ENCODE data around the gene KRT27.

GRCh38 chr17:40816569-40816968 is 34.2 kb upstream of the KRT27 start:
- no peak for TF ChIP-seq CTCF (IDR thresholded peaks at IDR 0.05)
- no peak for TF ChIP-seq POLR2A (IDR thresholded peaks at IDR 0.05)
- no peak for TF ChIP-seq POLR2AphosphoS5 (IDR thresholded peaks at IDR 0.05)
- no peak for TF ChIP-seq EP300 (IDR thresholded peaks at IDR 0.05)

All from stomach (tissue), 4 donors.